ENCODE results near the gene EWSR1.

The EWSR1 gene

GRCh38 chr22:29272624-29273023 is 4.6 kb downstream of the EWSR1 start:
- DNase-seq (ENCODE audit: insufficient read length, low spot score) (no peak), FAIRE-seq (no peak)
- TF ChIP-seq CTCF (IDR thresholded peaks at IDR 0.05; ENCODE audit: insufficient read depth, missing control alignments) = no peak

- no peak for DNase-seq (ENCODE audit: insufficient read length, low spot score)
- FAIRE-seq = no peak
- no peak for TF ChIP-seq CTCF (IDR thresholded peaks at IDR 0.05; ENCODE audit: insufficient read depth, missing control alignments)
These were observed 7.1 kb downstream of the EWSR1 start for GRCh38 chr22:29275167-29275566.

- DNase-seq (ENCODE audit: insufficient read length, low spot score) (no peak), FAIRE-seq (no peak)
- no peak for TF ChIP-seq CTCF (IDR thresholded peaks at IDR 0.05; ENCODE audit: insufficient read depth, missing control alignments)
These were observed 7.9 kb downstream of the EWSR1 start for GRCh38 chr22:29275819-29276565.

- FAIRE-seq = no peak
- no peak for TF ChIP-seq CTCF (IDR thresholded peaks at IDR 0.05; ENCODE audit: insufficient read depth, missing control alignments)
- no peak for DNase-seq (ENCODE audit: insufficient read length, low spot score)
These were observed 9.9 kb downstream of the EWSR1 start for GRCh38 chr22:29277927-29278326.

- TF ChIP-seq CTCF (IDR thresholded peaks at IDR 0.05; ENCODE audit: insufficient read depth, missing control alignments) = no peak
- DNase-seq (ENCODE audit: insufficient read length, low spot score) = no peak
These were observed 16.1 kb downstream of the EWSR1 start for GRCh38 chr22:29284196-29284595.

GRCh38 chr22:29288837-29289236 is 20.8 kb downstream of the EWSR1 start:
- DNase-seq (ENCODE audit: insufficient read length, low spot score) = no peak
- no peak for TF ChIP-seq CTCF (IDR thresholded peaks at IDR 0.05; ENCODE audit: insufficient read depth, missing control alignments)
- FAIRE-seq = no peak

More at GRCh38 chr22:29284196-29284595, 16.1 kb downstream of the EWSR1 start:
- FAIRE-seq = no peak

- DNase-seq (ENCODE audit: insufficient read length, low spot score) (no peak), FAIRE-seq (no peak)
These were observed 22.0 kb downstream of the EWSR1 start for GRCh38 chr22:29290061-29290460.

More at GRCh38 chr22:29290061-29290460, 22.0 kb downstream of the EWSR1 start:
- TF ChIP-seq CTCF (IDR thresholded peaks at IDR 0.05; ENCODE audit: insufficient read depth, missing control alignments) = no peak

Measured in D721Med (cell line).